HT-29 (cell line): ENCODE data around the gene DFFA. TPM values are rescaled to one million over a fixed set of nuclear protein-coding genes. Genes with fewer than 3 reads are reported as not detected.

Experiments used
- DNase-seq: peaks from one replicate; pipeline ENCODE4 v3.0.0-alpha.2; 2015; ENCODE audit warnings: low spot score
- total RNA-seq: library from RNA; depleted of rRNA; stranded (reverse); fragments of >200 nt; shearing (Covaris generic); gene quantifications from 2 replicates; pipeline ENCODE4 v1.2.3, GENCODE V29; 2014; rRNA removed

Gene DFFA
- total RNA-seq, result 41.2 and 43.2 TPM in 2 replicates

- DNase-seq, result peak; percentile 95
Measured at GRCh38 chr1:10472220-10473144, at the start of gene DFFA. Gene DFFA (minus strand): TSS chr1:10472529. CDS start chr1:10472458, 71 bp downstream.

DNA sequence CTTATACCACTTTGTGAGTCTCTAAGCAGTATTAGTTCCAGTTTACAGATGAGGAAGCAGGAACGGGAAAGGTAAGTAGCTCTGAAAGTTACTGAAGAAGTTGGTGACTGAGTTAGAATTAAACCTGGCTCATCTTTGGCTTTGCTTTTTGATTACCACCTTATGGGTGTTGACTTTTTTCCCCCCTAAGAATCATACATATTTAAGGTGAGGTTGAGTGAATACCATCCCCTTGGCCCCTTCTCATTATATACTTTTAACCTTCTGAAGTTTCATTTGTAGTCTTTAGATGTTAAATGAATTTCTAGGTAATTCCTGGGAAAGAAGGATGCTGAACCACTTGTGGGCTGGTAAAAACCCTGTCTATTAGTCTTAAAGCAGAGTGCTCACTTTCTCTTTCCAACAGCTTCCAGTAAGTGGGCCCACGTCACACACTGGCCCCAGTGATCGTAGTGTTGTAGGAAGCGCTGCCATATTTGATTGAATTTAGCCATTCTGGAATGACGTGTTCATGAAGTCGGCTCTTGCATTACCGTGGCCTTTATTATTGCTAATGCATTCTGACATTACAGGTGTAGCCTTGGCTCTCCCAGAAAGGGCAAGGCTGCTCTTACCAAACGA lies 49.3 kb upstream of the DFFA start:
- no peak for DNase-seq

- no peak for DNase-seq
Measured at GRCh38 chr1:10520952-10521351, 48.6 kb upstream of the DFFA start.

DNA sequence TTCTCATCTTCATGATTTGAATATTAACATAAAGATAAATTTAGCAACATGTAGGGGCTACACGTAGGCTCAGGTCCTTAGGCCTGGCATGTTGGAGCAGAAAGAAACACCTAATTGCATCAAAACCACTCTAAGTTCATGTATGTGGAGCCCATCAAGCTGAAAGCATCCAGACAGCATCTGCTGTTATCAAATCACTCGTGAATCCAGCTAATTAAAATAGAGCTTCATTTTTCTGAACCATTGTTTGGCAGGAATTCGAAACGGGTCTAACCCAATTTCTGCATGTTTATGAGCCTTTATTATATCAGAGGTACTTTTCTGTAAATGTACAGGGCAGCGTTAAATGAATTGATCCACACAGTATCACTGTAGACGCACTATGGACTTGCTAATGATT lies 48.2 kb upstream of the DFFA start:
- DNase-seq, result no peak

DNA sequence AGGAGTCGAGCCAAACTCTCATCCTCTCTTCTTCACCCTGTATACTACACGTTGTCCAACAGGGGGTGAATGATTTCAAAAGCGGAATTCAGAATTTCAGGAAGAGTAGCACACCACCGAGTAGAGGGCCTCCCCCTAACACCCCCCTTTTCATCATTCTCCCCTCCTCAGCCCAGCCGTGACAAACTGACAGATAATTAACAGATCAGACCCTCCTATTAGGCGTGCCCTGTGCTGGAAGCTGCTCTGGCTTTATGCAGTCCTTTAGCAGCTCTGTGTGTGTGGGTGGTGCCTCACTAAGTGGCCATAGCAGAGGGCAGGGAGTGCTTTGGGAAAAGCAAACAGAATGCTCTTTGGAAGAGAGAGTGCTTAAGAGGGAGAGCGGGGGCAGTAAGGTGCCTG lies 46.7 kb upstream of the DFFA start:
- DNase-seq, result no peak

GRCh38 chr1:10517677-10517982 lies 45.3 kb upstream of the DFFA start:
- no peak for DNase-seq

- no peak for DNase-seq
Measured at GRCh38 chr1:10516925-10517676, 44.8 kb upstream of the DFFA start.

DNA sequence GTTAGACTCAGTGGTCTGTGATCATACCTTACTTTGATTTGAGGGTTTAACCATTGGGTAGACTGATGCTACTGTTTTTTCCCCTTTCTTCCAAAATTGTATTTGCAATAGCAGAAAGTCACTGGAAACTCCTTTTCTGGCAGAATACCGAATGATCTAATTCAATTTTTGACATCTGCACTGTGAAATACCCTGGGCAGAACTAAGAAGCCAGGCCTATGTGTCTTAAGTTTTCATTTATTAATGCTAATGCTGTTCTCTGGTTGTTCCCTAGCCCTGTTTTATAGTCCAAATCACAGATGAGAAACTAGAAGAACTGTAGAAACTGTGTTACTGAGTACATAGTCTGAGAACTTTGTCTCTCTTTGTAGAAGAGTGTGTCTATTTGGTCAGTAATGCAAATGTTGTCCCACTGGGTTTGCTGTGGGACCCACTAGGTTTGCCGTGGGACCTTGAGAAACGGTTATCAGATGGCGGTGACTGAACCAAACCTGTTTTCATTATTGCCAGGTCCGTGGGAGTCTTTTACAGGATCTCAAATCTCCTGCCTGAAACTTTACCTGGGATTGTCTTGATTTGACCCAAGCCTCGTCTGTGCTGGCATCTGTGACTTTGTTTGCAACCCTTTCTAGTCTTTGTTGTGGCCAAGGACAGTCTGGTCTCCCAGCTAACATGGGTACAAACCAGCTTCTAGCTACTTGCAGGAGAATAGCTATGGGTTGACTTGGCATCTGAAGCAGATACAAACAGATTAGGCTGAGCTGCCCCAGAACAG lies 43.8 kb upstream of the DFFA start:
- no peak for DNase-seq

DNA sequence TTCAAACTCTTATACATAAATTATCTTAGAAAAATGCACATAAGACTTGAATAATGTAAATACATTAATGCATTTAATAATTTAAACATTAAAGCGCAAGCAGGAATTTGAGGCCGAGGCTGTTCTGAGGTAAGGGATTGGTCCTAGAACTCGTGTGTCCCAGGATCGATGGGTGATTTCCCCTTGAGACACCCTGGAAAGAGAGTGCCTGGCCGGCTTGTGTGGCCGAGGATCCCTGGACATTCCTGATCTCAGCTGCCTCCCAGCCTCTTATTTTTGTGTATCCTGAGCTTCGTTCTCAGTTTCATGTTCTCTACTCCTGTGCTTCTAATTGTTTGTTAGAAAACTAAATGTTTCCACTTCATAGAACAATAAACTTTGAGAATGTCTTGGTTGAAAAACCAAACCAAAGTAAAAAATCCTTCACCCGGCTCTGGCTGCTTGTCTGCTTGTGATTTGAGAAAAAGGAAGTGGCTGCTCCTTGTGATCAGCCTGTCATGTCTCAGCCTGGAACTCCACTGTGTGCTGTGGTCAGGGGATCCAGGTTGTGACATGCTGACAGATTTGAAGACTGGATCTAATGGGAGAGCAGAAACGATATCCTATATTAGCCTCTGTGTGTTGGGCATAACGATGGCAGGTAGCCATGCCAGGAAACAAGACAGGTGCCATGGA lies 43.1 kb upstream of the DFFA start:
- DNase-seq, result no peak

GRCh38 chr1:10514490-10515235 lies 42.3 kb upstream of the DFFA start:
- peak; percentile 61 for DNase-seq

DNA sequence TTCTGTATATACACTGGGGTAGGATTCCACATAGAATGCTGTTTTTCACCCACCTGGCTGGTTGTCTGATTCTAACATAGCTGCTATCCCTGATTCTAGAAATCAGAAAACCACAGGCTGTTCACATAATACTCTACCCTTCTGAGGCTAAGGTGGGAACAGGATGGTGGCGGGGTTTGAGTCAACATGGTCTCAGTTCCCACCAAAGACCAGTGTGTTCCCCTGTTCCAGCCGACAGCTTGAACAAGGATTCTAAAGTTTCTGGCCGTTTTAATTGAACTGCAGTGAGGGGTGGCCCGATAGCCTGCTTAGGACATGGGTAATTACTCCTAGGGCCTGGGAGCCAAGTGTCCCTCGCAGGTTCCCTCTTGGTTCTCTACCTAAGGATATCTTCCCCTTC lies 40.9 kb upstream of the DFFA start:
- DNase-seq, result no peak

GRCh38 chr1:10511494-10511885 lies 39.2 kb upstream of the DFFA start:
- DNase-seq, result no peak

DNA sequence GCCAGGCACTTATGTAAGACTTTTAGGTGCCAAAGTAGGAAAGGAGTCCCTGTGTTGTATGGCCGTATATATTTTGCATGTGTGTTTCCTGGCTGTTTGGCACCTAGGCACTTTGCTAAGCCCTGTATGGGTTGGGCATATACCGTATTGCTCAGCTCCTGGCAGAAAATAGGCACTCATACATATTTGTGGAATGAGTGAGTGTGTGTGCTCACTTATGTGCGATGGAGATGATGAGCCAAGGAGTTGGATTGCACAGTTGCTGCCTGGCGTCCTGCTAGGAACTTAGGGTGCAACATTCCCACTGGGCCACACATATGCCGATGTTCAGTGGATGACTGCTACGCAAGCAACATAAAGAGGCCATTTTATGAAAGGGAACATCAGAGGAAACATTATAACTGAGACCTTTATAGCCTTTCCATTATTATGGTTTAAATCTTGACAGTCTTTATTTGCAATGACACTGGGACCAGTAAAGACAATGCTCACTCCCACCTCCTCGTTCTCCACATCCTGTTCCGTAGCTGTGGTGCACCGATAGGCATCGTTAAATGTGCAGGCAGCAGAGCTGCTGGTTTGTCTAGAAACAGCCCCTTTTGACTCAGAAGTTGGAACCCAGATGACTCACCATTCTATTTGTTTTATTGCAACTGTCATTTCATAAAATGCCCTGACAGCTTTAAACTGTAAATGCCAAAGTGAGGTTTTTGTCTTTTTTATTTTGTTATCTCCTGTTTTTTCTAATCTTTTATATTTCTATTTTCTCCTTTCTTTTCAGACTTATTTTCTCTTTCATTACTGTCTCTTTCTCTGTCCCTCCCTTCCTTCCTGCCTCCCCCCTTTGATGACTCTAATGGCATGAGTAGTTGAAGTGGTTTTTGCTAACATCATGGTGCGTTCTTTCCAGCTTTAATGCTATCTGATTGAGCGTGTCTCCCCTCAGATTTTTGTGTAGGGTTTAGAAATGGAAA lies 38.5 kb upstream of the DFFA start:
- peak; percentile 65 for DNase-seq

DNA sequence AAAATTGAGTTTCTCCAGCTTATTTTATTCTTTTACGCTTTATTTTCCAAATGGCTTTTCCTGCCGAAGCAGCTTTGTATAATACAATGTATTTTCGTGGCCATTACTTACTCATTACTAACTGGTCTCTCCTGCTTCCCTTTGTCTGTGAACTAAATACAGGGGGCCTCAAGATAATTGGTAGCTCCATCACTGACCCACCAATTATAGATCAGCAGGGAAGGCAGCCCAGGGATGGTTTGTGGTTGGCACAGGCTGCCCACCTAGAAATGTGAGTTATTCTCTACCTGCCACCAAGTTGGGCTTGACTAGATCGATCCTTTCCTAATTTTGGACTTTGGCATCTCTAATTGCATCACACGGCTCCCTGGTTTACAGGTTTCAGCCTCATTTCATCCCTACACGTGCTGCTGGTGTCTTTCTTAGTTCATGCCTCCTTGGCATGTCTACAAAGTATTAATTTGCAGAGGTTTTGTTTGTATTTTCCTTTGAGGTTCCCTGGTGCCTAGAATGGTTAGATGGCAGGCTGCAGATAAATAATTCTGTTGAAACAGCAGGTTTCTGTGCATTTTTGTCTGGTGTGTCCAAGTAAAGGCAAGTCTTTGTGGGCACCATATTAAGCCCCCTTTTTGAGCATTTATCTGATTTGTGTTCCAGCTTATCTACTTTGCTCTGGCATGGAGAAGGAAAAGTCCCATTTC lies 37.6 kb upstream of the DFFA start:
- no peak for DNase-seq

DNA sequence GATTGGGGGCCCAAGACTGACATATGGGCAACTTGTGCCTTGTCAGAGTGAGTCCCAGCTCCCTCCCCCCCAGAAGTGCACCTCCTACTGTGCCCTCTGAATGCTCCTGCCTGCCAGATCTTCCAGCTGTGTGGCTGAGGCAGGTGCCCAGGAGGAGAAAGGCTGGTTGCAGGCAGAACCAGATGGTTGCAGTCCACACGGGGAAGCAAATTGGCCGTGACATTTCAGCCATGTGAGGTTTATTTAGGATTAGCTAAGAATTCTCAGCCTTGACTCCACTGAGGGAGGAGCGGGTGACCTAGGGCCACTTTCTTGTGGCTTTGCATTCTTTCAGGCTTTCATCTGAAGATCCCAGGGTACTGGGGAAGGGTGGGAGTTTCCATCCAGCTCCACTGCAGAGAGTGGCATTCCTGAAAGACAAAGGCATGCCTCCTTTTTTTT lies 36.2 kb upstream of the DFFA start:
- DNase-seq, result no peak

DNA sequence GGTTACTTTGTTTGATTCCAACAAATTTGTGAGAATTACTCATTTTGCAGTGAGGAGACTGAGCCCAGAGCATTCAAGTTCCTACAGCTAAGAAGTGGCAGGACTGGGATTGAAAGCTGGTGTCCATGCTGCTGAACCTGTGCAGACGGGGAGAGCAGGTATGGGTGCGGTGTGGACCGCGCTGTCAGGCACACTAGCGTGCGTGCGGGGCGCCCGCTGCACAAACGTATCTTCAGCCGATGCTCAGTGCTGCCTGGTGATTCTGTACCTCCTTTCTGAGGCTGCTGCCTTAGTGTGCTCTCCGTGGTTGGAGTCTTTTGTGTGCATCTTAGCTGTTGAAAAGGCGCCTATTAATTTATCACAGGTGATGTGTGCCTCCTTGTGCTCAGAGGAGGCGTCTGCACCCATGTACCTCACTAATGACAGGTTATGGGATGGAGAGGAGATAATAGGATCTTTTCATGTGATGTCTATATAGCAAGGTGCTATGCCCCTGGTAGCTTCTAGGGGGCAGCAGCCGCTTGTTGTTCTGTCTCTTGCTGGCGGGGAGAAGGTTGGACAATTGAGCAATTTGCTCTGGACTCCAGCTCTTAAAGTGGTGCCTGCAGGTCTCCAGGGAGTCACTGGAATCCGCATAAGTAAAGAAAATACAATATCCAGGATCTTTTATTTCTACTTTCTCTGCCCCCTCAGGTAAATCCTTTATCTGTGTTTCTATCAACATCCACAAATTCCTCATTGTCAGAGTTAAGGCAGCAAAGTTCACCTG lies 35.0 kb upstream of the DFFA start:
- DNase-seq, result peak; percentile 82

GRCh38 chr1:10506677-10507047 lies 34.3 kb upstream of the DFFA start:
- no peak for DNase-seq
